SK-MEL-5 (cell line): Measurements from ENCODE around the gene NOTUM. TPM values are rescaled to one million over a fixed set of nuclear protein-coding genes. Genes with fewer than 3 reads are reported as not detected.
"Not testable (repeated sequence)": the region's sequence is repeated elsewhere in the genome, so short reads cannot be mapped to it uniquely, and the experiment has no call there.

ENCODE experiments used
- DNase-seq: peaks from one replicate; pipeline ENCODE4 v3.0.0-alpha.2; 2016; ENCODE audit warnings: low read depth, low spot score
- in situ Hi-C: cut with HindIII; loops from 2 replicates; pipeline ENCODE4 v1.10.0; 2016; ENCODE audit warnings: low sequenced_read_pairs, high pct_unique_total_duplicates, low pct_unique_long_range_greater_than_20kb
- total RNA-seq: library from RNA; depleted of rRNA; stranded (reverse); fragments of >200 nt; shearing (Covaris generic); gene quantifications from 2 replicates; pipeline ENCODE4 v1.2.3, GENCODE V29; 2014

NOTUM gene
- total RNA-seq, 1 experiment from 2014 or later, result 3.0 TPM

DNA sequence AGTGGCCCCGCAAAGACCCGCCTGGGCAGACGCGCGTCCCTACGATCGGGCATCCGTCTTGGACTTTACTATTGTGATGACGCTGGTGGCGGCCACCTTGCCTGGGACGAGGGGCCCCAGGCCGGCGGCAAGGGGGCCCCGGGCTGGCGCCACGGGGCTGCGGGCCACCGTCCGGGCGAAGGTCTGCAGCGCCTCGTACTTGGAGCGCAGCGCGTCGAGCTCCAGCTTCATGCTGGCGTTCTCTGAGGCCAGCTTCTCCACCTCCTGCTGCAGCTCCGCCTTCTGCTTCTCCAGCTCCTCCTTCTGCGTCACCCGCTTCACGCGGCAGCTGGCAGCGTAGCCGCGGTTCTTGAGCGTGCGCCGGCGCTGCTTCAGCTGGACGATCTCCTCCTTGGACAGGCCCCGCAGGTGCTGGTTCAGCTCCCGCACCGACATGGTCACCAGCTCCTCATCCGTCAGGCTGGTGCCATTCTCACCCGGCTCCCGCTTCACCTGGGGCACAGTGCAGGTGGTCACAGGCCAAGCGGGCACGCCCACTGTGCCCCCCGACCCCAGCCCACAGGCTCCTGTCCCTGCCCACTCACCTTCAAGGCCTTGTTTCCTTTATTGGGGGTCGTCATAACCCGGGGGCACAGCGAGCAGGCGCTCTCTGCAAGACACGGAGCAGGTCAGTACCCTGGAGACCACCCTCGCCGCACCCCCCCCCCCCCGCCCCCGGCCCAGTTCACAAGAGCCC, 38.3 kb downstream of the NOTUM start:
- in situ Hi-C loops, result no loop called here
- no peak for DNase-seq

GRCh38 chr17:81921996-81922565, 38.9 kb downstream of the NOTUM start:
- no peak for DNase-seq
- in situ Hi-C loops, result no loop called here

GRCh38 chr17:81921537-81921862, 39.5 kb downstream of the NOTUM start:
- in situ Hi-C loops, result no loop called here
- DNase-seq, result no peak

GRCh38 chr17:81920612-81921536, 40.1 kb downstream of the NOTUM start:
- DNase-seq, result no peak
- in situ Hi-C loops, result no loop called here

DNA sequence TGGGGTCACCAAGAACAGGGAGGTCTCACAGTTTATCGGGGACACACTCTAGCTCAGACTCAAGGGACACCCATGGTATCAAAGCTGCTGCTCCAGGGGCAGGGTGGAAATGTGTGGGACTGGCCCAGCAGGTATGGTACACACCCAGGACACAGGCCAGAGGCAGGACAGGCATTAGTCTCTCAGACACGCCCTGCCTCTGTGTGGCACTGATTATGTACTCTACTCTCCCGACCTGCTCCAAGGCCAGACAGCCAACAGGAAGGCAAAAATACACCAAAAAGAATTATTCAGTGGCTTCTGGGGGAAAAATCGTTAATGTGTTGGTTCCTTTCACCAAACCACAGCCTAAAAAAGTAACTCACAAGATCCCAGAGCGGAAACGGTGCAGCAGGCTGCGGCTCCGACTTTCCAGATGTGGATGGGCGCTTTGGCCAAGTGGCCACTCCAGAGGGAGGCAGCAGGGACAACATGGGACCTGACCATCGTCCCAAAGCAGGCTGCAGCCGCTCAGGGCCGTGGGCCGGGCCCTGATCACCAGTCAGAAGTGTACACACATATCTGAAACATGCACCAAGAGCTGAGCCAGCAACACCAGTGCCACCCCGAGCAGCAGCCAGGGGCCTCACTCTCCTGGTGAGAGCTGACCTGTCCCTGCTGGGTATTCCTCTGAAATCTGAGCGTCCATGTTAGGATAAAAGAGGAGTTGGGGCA, 42.0 kb downstream of the NOTUM start:
- DNase-seq, result no peak
- in situ Hi-C loops, result no loop called here

DNA sequence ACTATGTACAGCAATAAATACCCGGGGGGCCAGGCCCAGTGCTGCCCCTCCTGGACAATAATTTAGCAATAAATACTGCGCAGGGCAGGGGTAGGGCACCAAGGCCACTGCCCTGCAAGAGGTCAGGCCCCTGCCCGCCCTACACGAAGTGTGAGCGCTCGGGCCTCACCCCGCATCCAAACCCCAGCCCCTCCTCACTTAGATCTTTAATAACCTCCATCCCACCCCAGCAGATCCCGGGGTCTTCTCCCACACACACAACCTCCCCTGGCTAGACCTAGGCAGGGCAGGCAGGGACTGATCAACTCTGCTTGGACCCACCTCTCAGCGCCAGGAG, 42.7 kb downstream of the NOTUM start:
- DNase-seq, in situ Hi-C loops: not testable (repeated sequence)

GRCh38 chr17:81917565-81918332, 43.2 kb downstream of the NOTUM start, which contains the start of gene SIRT7:
SIRT7 (minus strand) TSS chr17:81918176; CDS start chr17:81918131, 45 bp downstream.
- in situ Hi-C loops, result no loop called here
- DNase-seq, result peak; percentile 89

- in situ Hi-C loops, result no loop called here
- peak; percentile 52 for DNase-seq
Observed at GRCh38 chr17:81916234-81917001, 44.6 kb downstream of the NOTUM start.

DNA sequence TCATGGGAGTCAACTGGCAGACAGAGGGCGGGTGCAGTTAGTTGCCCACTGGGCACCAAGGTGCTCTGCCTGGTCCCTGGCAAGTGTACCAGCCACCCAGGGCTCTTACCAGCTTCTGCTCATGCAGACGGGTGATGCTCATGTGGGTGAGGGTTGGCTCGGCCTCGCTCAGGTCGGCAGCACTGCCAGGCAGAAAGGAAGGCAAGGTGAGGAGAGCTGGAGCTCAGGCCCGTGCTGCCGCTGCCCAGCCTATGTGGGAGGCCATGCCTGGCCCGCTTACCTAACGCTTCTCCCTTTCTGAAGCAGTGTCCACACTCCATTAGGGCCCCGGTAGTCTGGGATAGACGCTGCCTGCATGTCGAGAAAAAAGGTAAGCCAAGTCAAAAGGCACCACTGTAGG, 45.7 kb downstream of the NOTUM start:
- no peak for DNase-seq
- in situ Hi-C loops, result no loop called here

GRCh38 chr17:81914103-81914850, 46.7 kb downstream of the NOTUM start:
- in situ Hi-C loops, result no loop called here
- no peak for DNase-seq

GRCh38 chr17:81913394-81914102, 47.4 kb downstream of the NOTUM start:
- no peak for DNase-seq
- in situ Hi-C loops, result no loop called here

- in situ Hi-C loops, result no loop called here
- no peak for DNase-seq
Observed at GRCh38 chr17:81912441-81913309, 48.3 kb downstream of the NOTUM start.

DNA sequence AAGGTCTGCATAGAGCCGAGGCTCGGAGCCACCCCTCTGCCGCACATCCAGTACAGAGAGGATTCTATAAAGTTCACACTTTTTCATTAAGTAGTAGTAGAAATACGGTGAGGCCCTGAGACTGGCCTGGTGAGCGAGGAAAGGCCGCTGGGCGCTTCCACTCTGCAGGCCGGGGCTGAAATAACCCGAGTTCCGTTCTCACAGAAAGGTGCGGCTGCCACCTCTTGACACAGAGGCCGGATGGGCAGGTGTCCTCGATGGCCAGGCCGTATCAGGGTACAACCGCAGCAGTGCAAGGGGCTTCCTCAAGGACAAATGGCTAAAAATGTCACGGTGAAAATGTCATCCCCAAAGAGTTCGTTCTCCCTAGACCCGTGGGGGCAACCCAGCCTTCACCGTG, 49.0 kb downstream of the NOTUM start:
- in situ Hi-C loops, result no loop called here
- DNase-seq, result no peak

GRCh38 chr17:81911277-81911961, 49.6 kb downstream of the NOTUM start, which contains the start of gene PCYT2:
PCYT2 (minus strand) TSS chr17:81911399; CDS start chr17:81911355, 44 bp downstream.
- in situ Hi-C loops, result no loop called here

More at GRCh38 chr17:81911277-81911961, 49.6 kb downstream of the NOTUM start, which contains the start of gene PCYT2:
- DNase-seq, result peak; percentile 96
